ENCODE data around the gene AQR. TPM values are rescaled to one million over a fixed set of nuclear protein-coding genes. Genes with fewer than 3 reads are reported as not detected.

Gene AQR
- total and polyA plus RNA-seq, 2 of the 13 experiments (the other 11 are each of a cell fraction or from before 2014, with no cell fraction given): 18.7 to 31.3 TPM

DNA sequence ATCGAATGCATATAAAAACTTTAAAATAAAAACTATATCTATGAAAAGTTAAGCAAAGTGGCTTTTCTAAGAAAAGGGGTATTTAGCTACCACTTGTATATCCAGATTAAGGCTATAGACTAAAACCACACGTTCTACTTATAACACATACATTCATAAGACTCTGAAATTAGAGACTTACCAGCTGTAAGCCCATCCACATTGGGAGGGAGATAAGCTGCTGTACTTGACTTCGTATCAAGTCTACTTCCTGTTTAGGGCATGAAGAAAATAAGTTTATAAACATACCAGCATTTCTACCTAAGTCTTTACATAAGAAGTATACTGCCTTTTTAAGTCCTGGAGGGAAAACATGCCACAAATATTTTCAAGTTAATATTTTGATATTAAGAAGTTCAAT lies 27.7 kb downstream of the AQR start:
- Histone ChIP-seq H3K4me2 (ENCODE audit: low read depth, low read length) (no peak overlapping the region), H3K27me3 (ENCODE audit: control insufficient read depth in 1 of 2, insufficient read depth in 2 of 2, low read length in 2 of 2) (no peaks in the 10 kb centered on the region), H3K4me1 (ENCODE audit: insufficient read depth, low read length) (no peaks in the 10 kb centered on the region), H3K9me3 (ENCODE audit: low read length) (no peaks in the 10 kb centered on the region), H2AFZ (ENCODE audit: low read length) (no peak overlapping the region), H4K20me1 (ENCODE audit: insufficient read depth, low read length) (no peaks in the 10 kb centered on the region), H3K27ac (ENCODE audit: extremely low read length, insufficient read depth, low read length) (no peak overlapping the region), H3K36me3 (replicated peaks in 1 of 2; ENCODE audit: control insufficient read depth in 1 of 2, insufficient read depth in 2 of 2, low read length in 2 of 2) (peaks cover 2 to 40% of the 10 kb centered on the region in 2 experiments), H3K9ac (ENCODE audit: insufficient read depth, low read depth, low read length) (no peak overlapping the region), H3K4me3 (replicated peaks in 1 of 3; ENCODE audit: insufficient read depth in 1 of 3, low read depth in 2 of 3, low read length in 3 of 3) (no peak overlapping the region), H3K79me2 (ENCODE audit: insufficient read depth, low read length) (no peaks in the 10 kb centered on the region)
- DNase-seq (ENCODE audit: low spot score) (no peak), ATAC-seq (no peak), FAIRE-seq (no peak)
- intact Hi-C loops (cut with micrococcal nuclease; ENCODE audit: unreplicated experiment) (no loop called here), in situ Hi-C loops (cut with HindIII; ENCODE audit: extremely low pct_ligation_motif_present, low pct_unique_long_range_greater_than_20kb) (no loop called here)
- TF ChIP-seq NFE2L2 (IDR thresholded peaks at IDR 0.05; ENCODE audit: low read length) (no peak), MBD4 (IDR thresholded peaks at IDR 0.05; ENCODE audit: borderline replicate concordance, low read length) (no peak), EP300 (IDR thresholded peaks at IDR 0.05; ENCODE audit: low read depth in 2 of 2, low read length in 2 of 2) (no peak), EP300 (CRISPR knock-in tag; IDR thresholded peaks at IDR 0.05; ENCODE audit: borderline replicate concordance) (no peak), PRMT3 (CRISPR knock-in tag; IDR thresholded peaks at IDR 0.05; ENCODE audit: borderline replicate concordance, low read depth) (no peak), NFIB (CRISPR knock-in tag; IDR thresholded peaks at IDR 0.05; ENCODE audit: borderline replicate concordance) (no peak), IRF2 (CRISPR knock-in tag; IDR thresholded peaks at IDR 0.05) (no peak), ZNF350 (CRISPR knock-in tag; IDR thresholded peaks at IDR 0.05; ENCODE audit: borderline replicate concordance, low read depth) (no peak)
- TF ChIP-seq, protein P1, sequence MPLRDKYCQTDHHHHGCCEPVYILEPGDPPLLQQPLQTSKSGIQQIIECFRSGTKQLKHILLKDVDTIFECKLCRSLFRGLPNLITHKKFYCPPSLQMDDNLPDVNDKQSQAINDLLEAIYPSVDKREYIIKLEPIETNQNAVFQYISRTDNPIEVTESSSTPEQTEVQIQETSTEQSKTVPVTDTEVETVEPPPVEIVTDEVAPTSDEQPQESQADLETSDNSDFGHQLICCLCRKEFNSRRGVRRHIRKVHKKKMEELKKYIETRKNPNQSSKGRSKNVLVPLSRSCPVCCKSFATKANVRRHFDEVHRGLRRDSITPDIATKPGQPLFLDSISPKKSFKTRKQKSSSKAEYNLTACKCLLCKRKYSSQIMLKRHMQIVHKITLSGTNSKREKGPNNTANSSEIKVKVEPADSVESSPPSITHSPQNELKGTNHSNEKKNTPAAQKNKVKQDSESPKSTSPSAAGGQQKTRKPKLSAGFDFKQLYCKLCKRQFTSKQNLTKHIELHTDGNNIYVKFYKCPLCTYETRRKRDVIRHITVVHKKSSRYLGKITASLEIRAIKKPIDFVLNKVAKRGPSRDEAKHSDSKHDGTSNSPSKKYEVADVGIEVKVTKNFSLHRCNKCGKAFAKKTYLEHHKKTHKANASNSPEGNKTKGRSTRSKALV (CRISPR knock-in tag; IDR thresholded peaks at IDR 0.05): no peak
- TF ChIP-seq, protein P2, sequence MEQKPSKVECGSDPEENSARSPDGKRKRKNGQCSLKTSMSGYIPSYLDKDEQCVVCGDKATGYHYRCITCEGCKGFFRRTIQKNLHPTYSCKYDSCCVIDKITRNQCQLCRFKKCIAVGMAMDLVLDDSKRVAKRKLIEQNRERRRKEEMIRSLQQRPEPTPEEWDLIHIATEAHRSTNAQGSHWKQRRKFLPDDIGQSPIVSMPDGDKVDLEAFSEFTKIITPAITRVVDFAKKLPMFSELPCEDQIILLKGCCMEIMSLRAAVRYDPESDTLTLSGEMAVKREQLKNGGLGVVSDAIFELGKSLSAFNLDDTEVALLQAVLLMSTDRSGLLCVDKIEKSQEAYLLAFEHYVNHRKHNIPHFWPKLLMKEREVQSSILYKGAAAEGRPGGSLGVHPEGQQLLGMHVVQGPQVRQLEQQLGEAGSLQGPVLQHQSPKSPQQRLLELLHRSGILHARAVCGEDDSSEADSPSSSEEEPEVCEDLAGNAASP (CRISPR knock-in tag; IDR thresholded peaks at IDR 0.05; ENCODE audit: borderline replicate concordance): no peak
- ChIA-PET CTCF (ENCODE audit: low intra/inter-chr PET ratio, low total read pairs) (no interaction called here), POLR2A (no interaction called here)
- BruUV-seq (replicated peaks): no TSS peak
- 94% methylated on average over 3 of the region's 3 CpGs for WGBS (ENCODE audit: low lambda C conversion rate)
